ENCODE data around the gene IDNK. TPM values are rescaled to one million over a fixed set of nuclear protein-coding genes. Genes with fewer than 3 reads are reported as not detected.

Gene IDNK
- total RNA-seq, 3 donors from 2014 or later (not counting 1 experiment from before 2014, with no cell fraction given): 12.5 to 13.5 (median 13.0) TPM

DNA sequence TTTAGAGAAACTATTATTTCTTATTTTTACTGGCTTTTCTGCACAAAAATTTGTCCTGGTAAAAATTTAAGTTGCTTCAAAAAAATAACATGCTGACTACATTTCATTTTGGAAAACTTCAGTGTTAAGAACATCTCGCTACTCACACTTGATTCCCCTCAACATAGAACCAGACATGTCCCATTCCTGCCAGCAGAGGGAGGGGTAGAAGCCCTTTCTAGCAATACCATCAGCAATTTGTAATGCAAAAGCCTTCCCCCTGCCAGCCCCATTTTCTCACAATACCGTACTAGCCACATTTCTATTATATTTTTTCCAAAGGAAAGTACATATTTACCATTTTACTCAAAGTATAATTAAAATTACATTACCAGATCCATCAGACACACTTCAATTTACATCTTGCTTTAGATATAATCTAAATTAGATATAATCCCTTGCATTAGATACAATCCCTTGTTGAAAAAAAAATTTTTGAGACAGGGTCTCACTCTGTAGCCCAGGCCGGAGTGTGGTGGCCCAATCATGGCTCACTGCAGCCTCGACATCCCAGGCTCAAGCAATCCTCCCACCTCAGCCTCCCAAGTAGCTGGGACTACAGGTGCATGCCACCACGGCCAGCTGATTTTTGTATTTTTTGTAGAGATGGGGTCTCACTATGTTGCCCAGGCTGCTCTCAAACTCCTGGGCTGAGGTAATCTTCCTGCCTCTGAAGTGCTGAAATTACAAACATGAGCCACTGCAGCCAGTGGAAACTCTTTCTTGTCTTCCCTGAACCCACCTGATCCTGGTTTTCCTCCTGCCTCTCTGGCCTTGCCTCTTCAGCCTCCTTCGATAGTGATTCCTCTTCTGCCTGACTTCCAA, 39.6 kb upstream of the IDNK start:
- H3K27ac ChIP-seq (ENCODE audit: low read length): no peak overlapping the region
- no peaks in the 10 kb centered on the region for H3K4me1 ChIP-seq (ENCODE audit: control insufficient read depth, insufficient read depth, low read length)
- TF ChIP-seq, protein P1, sequence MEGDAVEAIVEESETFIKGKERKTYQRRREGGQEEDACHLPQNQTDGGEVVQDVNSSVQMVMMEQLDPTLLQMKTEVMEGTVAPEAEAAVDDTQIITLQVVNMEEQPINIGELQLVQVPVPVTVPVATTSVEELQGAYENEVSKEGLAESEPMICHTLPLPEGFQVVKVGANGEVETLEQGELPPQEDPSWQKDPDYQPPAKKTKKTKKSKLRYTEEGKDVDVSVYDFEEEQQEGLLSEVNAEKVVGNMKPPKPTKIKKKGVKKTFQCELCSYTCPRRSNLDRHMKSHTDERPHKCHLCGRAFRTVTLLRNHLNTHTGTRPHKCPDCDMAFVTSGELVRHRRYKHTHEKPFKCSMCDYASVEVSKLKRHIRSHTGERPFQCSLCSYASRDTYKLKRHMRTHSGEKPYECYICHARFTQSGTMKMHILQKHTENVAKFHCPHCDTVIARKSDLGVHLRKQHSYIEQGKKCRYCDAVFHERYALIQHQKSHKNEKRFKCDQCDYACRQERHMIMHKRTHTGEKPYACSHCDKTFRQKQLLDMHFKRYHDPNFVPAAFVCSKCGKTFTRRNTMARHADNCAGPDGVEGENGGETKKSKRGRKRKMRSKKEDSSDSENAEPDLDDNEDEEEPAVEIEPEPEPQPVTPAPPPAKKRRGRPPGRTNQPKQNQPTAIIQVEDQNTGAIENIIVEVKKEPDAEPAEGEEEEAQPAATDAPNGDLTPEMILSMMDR (IDR thresholded peaks at IDR 0.05): peak; percentile 39
- H3K36me3 Mint-ChIP-seq: peaks cover 5% of the 10 kb centered on the region
- ATAC-seq (peak in 2 of 3 donors; percentile 57 to 62), DNase-seq (peak in 1 of 2 donors; percentile 60)
- no peaks in the 10 kb centered on the region for H3K36me3 ChIP-seq (ENCODE audit: control insufficient read depth, insufficient read depth, low read length)
- H3K4me1 Mint-ChIP-seq: no peaks in the 10 kb centered on the region
- intact Hi-C loops (cut with micrococcal nuclease): no loop called here
- H3K4me3 ChIP-seq (ENCODE audit: low read length): no peak overlapping the region
- H3K27me3 Mint-ChIP-seq (ENCODE audit: low read depth in 2 of 2): no peaks in the 10 kb centered on the region
- H3K27me3 ChIP-seq (ENCODE audit: control insufficient read depth, insufficient read depth, low read length): no peaks in the 10 kb centered on the region
- no peak overlapping the region for H3K27ac Mint-ChIP-seq
- H3K9me3 Mint-ChIP-seq: no peaks in the 10 kb centered on the region
- 82% methylated on average over 6 of the region's 6 CpGs for WGBS (ENCODE audit: insufficient coverage)
- no peaks in the 10 kb centered on the region for H3K9me3 ChIP-seq (ENCODE audit: control insufficient read depth, insufficient read depth, low read length)
- H3K4me3 Mint-ChIP-seq: no peak overlapping the region

DNA sequence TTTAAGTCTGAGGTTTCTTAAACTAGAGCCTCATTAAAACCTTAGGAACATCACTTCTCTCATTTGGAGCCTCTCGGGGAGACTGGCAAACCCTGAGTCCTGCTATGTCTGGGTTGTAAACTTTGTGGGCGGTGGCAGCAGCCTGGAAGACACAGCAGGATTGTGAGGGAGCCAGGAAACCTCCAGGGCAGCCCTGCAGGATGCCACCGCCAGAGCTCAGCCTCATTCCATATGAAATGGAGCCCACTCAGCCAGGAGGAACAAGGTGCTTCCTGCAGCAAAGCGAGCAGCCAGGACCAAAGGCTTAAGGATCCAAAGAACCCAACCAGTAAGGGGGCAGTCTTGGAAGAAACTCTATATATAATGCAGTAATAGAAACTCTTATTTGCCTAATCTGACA, 37.9 kb upstream of the IDNK start:
- intact Hi-C loops (cut with micrococcal nuclease): no loop called here
- Histone ChIP-seq H3K27ac (ENCODE audit: low read length) (no peak overlapping the region), H3K27me3 (ENCODE audit: control insufficient read depth, insufficient read depth, low read length) (no peaks in the 10 kb centered on the region), H3K4me1 (ENCODE audit: control insufficient read depth, insufficient read depth, low read length) (no peaks in the 10 kb centered on the region), H3K9me3 (ENCODE audit: control insufficient read depth, insufficient read depth, low read length) (no peaks in the 10 kb centered on the region), H3K4me3 (ENCODE audit: low read length) (no peak overlapping the region), H3K36me3 (ENCODE audit: control insufficient read depth, insufficient read depth, low read length) (no peaks in the 10 kb centered on the region)
- Mint-ChIP-seq H3K9me3 (no peaks in the 10 kb centered on the region), H3K27me3 (ENCODE audit: low read depth in 2 of 2) (no peaks in the 10 kb centered on the region), H3K4me3 (no peak overlapping the region), H3K36me3 (no peaks in the 10 kb centered on the region), H3K27ac (no peak overlapping the region), H3K4me1 (no peaks in the 10 kb centered on the region)
- ATAC-seq (no peak), DNase-seq (no peak)
- TF ChIP-seq, protein P1 (IDR thresholded peaks at IDR 0.05): no peak
- 93% methylated on average over 4 of the region's 4 CpGs for WGBS (ENCODE audit: insufficient coverage)

DNA sequence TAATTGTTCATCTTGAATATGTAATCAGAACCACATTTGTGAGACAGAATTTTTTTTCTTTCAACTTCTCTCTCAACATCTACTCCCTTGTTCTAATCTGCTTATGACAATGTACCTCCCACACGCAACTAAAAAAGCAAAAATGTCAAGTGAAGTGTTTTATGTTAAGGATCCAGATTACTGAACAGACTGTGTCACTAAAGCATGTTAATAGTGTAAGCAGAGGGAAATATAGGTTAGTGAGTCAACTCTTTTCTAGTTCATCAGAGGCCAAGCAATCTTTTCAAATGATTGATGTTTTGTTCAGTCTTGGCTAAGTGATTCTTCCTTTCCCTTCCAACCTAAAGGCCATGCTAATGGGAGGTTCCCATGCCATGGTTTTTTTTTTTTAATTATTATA, 34.7 kb upstream of the IDNK start:
- ATAC-seq: no peak
- no peaks in the 10 kb centered on the region for H3K27me3 ChIP-seq (ENCODE audit: control insufficient read depth, insufficient read depth, low read length)
- Mint-ChIP-seq H3K27ac (no peak overlapping the region), H3K4me1 (no peaks in the 10 kb centered on the region), H3K9me3 (no peaks in the 10 kb centered on the region), H3K36me3 (no peaks in the 10 kb centered on the region), H3K4me3 (no peak overlapping the region), H3K27me3 (ENCODE audit: low read depth in 2 of 2) (no peaks in the 10 kb centered on the region)
- no peaks in the 10 kb centered on the region for H3K4me1 ChIP-seq (ENCODE audit: control insufficient read depth, insufficient read depth, low read length)
- no peak overlapping the region for H3K27ac ChIP-seq (ENCODE audit: low read length)
- H3K36me3 ChIP-seq (ENCODE audit: control insufficient read depth, insufficient read depth, low read length): no peaks in the 10 kb centered on the region
- no peak overlapping the region for H3K4me3 ChIP-seq (ENCODE audit: low read length)
- intact Hi-C loops (cut with micrococcal nuclease): no loop called here
- no CpG with 5 or more reads among the region's 1 CpG for WGBS (ENCODE audit: insufficient coverage)
- H3K9me3 ChIP-seq (ENCODE audit: control insufficient read depth, insufficient read depth, low read length): no peaks in the 10 kb centered on the region
- TF ChIP-seq, protein P1 (IDR thresholded peaks at IDR 0.05): no peak
- no peak for DNase-seq
